GM12878 (cell line): ENCODE data around the gene ZNF507. TPM values are rescaled to one million over a fixed set of nuclear protein-coding genes. Genes with fewer than 3 reads are reported as not detected.

Source experiments
- ATAC-seq: fragments of 200-7000 bp; cut with Tn5 transposase; 3 replicates; pipeline ENCODE4 v1.9.1; 2020; ENCODE audit warnings: mild to moderate bottlenecking, moderate library complexity
- BruUV-seq: library from RNA; stranded (reverse); fragments of 400-500 nt; replicated peaks from 2 replicates; lab custom pipeline; 2021; lab: Mats Ljungman, UMichigan
- CTCF ChIA-PET: fragments of 300-600 bp; sonication (Branson Sonifier 250); formaldehyde crosslinking; extraction: SDS; loops from one replicate; lab custom pipeline; 2021; ENCODE audit warnings: inconsistent platforms; lab: Yijun Ruan, JAX
- POLR2A ChIA-PET: fragments of 350-600 bp; formaldehyde crosslinking; extraction: SDS; loops from one replicate; lab custom pipeline; 2021; ENCODE audit warnings: inconsistent platforms; lab: Charles Lee
- RAD21 ChIA-PET: fragments of 300-600 bp; sonication (Branson Sonifier 250); formaldehyde crosslinking; loops from one replicate; lab custom pipeline; 2023; ENCODE audit warnings: antibody characterized with exemption; ENCODE audit not compliant: unreplicated experiment; lab: Charles Lee
- SMC1A ChIA-PET: fragments of 300-600 bp; sonication (Branson Sonifier 250); formaldehyde crosslinking; loops from one replicate; lab custom pipeline; 2023; ENCODE audit not compliant: unreplicated experiment, uncharacterized antibody; lab: Charles Lee
- DNase-seq: peaks from one replicate; pipeline ENCODE4 v3.0.0-alpha.2; 2011; ENCODE audit warnings: low read depth, low spot score
- FAIRE-seq: peaks from 3 replicates; lab custom pipeline; 2011; peaks lifted over from hg19 to GRCh38; lab: Jason Lieb, UNC
- H2AFZ ChIP-seq: 2 replicates; pipeline ENCODE4 v1.6.0; 2011; ENCODE audit warnings: low read depth, low read length, control low read depth; ENCODE audit not compliant: control insufficient read depth
- H3K27ac ChIP-seq: 2 replicates; pipeline ENCODE4 v1.5.1; 2011; ENCODE audit warnings: control low read depth; ENCODE audit not compliant: control insufficient read depth, insufficient read depth
- H3K27me3 ChIP-seq, 2 experiments: replicated peaks in 1 of 2; 2 replicates each; pipeline versions ENCODE4 v1.6.0 to v1.6.1; 2011; ENCODE audit warnings: low read length in 1 of 2; ENCODE audit not compliant: control insufficient read depth in 2 of 2, insufficient read depth in 2 of 2
- H3K36me3 ChIP-seq, 2 experiments: 2 replicates each; pipeline ENCODE4 v1.5.1; 2011; ENCODE audit warnings: low read length in 1 of 2; ENCODE audit not compliant: control insufficient read depth in 2 of 2, insufficient read depth in 2 of 2
- H3K4me1 ChIP-seq: 2 replicates; pipeline ENCODE4 v1.6.1; 2011; ENCODE audit warnings: mild to moderate bottlenecking, low read length, moderate library complexity, mixed read lengths; ENCODE audit not compliant: control insufficient read depth, insufficient read depth
- H3K4me2 ChIP-seq: 2 replicates; pipeline ENCODE4 v1.6.0; 2011; ENCODE audit warnings: control low read depth; ENCODE audit not compliant: control insufficient read depth, insufficient read depth
- H3K4me3 ChIP-seq: fragments of 200-600 bp; sonication (generic); 2 replicates; pipeline ENCODE4 v1.5.1; 2016
- H3K79me2 ChIP-seq: 2 replicates; pipeline ENCODE4 v1.6.0; 2011; ENCODE audit warnings: low read length; ENCODE audit not compliant: control insufficient read depth, insufficient read depth
- H3K9ac ChIP-seq: 2 replicates; pipeline ENCODE4 v1.8.0; 2011; ENCODE audit warnings: low read length, control low read depth, mixed read lengths; ENCODE audit not compliant: control insufficient read depth, insufficient read depth
- H3K9me3 ChIP-seq: replicated peaks from 3 replicates; pipeline ENCODE4 v1.5.1; 2011; ENCODE audit warnings: mild to moderate bottlenecking, low read length; ENCODE audit not compliant: control insufficient read depth, insufficient read depth
- H4K20me1 ChIP-seq: 2 replicates; pipeline ENCODE4 v1.6.0; 2011; ENCODE audit not compliant: control insufficient read depth, insufficient read depth
- CHD2 ChIP-seq: IDR thresholded peaks from 2 replicates; pipeline ENCODE4 v1.6.1; 2011; ENCODE audit warnings: low read depth, low read length, improper control_type of control experiment, borderline replicate concordance
- CHD4 ChIP-seq: fragments of 200-600 bp; sonication (generic); IDR thresholded peaks from 2 replicates; pipeline ENCODE4 v1.6.1; 2016; ENCODE audit warnings: mild to moderate bottlenecking
- IRF5 ChIP-seq: fragments of 450-650 bp; IDR thresholded peaks from 2 replicates; pipeline ENCODE4 v1.6.1; 2017; ENCODE audit warnings: borderline replicate concordance
- MEF2B ChIP-seq: fragments of 450-650 bp; IDR thresholded peaks from 2 replicates; pipeline ENCODE4 v1.6.1; 2018; ENCODE audit warnings: mild to moderate bottlenecking, moderate library complexity; ENCODE audit not compliant: partially characterized antibody, poor library complexity, severe bottlenecking
- MLLT1 ChIP-seq: fragments of 450-650 bp; IDR thresholded peaks from 2 replicates; pipeline ENCODE4 v1.6.1; 2016; ENCODE audit warnings: mild to moderate bottlenecking
- NBN ChIP-seq: fragments of 450-650 bp; IDR thresholded peaks from 2 replicates; pipeline ENCODE4 v1.6.1; 2016
- POLR2AphosphoS5 ChIP-seq: IDR thresholded peaks from 2 replicates; pipeline ENCODE4 v1.6.1; 2011; ENCODE audit warnings: mild to moderate bottlenecking, low read length, inconsistent platforms
- RCOR1 ChIP-seq: conservative IDR thresholded peaks from 2 replicates; pipeline ENCODE4 v1.6.1; 2012; ENCODE audit warnings: low read depth, low read length, improper control_type of control experiment
- SMAD5 ChIP-seq: IDR thresholded peaks from 2 replicates; pipeline ENCODE4 v1.6.1; 2016; ENCODE audit warnings: antibody characterized with exemption, low read depth
- SP1 ChIP-seq: IDR thresholded peaks from one replicate; pipeline ENCODE4 v1.6.1; 2011; ENCODE audit warnings: low read depth, low read length
- ZNF217 ChIP-seq: fragments of 450-650 bp; IDR thresholded peaks from 2 replicates; pipeline ENCODE4 v1.6.1; 2017; ENCODE audit warnings: antibody characterized with exemption, mild to moderate bottlenecking
- ZNF592 ChIP-seq: fragments of 450-650 bp; IDR thresholded peaks from 2 replicates; pipeline ENCODE4 v1.6.1; 2017; ENCODE audit warnings: mild to moderate bottlenecking, moderate library complexity
- WGBS: methylation state at CpG from one replicate; pipeline ENCODE4 v1.1.6; 2016; ENCODE audit warnings: low lambda C conversion rate; ENCODE audit not compliant: insufficient replicate concordance, insufficient coverage; ENCODE audit errors: missing lambda C conversion rate; 5-methylcytosine and 5-hydroxymethylcytosine counted together
- in situ Hi-C: fragments of 300-500 bp; cut with MboI; formaldehyde crosslinking; loops from 9 replicates; pipeline ENCODE4 v1.14.3; 2018; ENCODE audit warnings: mixed read lengths
- intact Hi-C: fragments of 100-400 bp; cut with micrococcal nuclease; formaldehyde crosslinking; loops from one replicate; pipeline ENCODE4 v1.14.2; 2022; ENCODE audit not compliant: unreplicated experiment
- polyA plus RNA-seq, 11 experiments: library from polyadenylated mRNA; depleted of rRNA in 4 of 11; unstranded in 6 of 11; stranded (reverse) in 5 of 11; fragments of >200 nt; fragmentation: Nextera tagmentation in 4 of 11; fragmentation: Illumina TruSeq in 1 of 11; extraction: Ambion mirVana in 4 of 11; extraction: Trizol in 1 of 11; gene quantifications; 1 replicate in 1 of 11; 2 replicates in 10 of 11; pipeline versions ENCODE4 v1.2.1 to v1.2.3, GENCODE V29; 2011 to 2016; ENCODE audit warnings: inconsistent platforms in 2 of 11, missing spikeins in 2 of 11, low read depth in 1 of 11
- total RNA-seq, 4 experiments: library from RNA; depleted of rRNA in 3 of 4; stranded (reverse); fragments of >200 nt in 3 of 4; fragmentation: Illumina TruSeq in 1 of 4; extraction: Trizol in 1 of 4; gene quantifications; 2 replicates each; pipeline versions ENCODE4 v1.2.1 to v1.2.3, GENCODE V29; 2013 to 2021
- TF ChIP-seq, protein P1 (sequence below): IDR thresholded peaks from 2 replicates; pipeline ENCODE4 v1.6.1; 2012; ENCODE audit warnings: low read depth, low read length, improper control_type of control experiment

ZNF507 gene
- total and polyA plus RNA-seq, 10 of the 15 experiments (the other 5 are each of a cell fraction or from before 2014, with no cell fraction given): 2.3 to 18.4 (median 10.1) TPM

GRCh38 chr19:32367948-32368536 is 22.6 kb downstream of the ZNF507 start:
- H3K36me3 ChIP-seq: peaks cover 7 to 36% of the 10 kb centered on the region in 2 experiments
- CTCF ChIA-PET: interaction anchor here (1.0 to 1.2 kb wide), 3 partner anchors 9 to 30 kb away, joined by 3 to 5 read pairs (median 5); no protein-coding TSS in a partner anchor
- no TSS peak for BruUV-seq
- TF ChIP-seq RCOR1: no peak
- no peak for TF ChIP-seq SP1
- TF ChIP-seq NBN: no peak
- TF ChIP-seq POLR2AphosphoS5: no peak
- no peak for TF ChIP-seq ZNF217
- no peak for TF ChIP-seq ZNF592
- TF ChIP-seq CHD2: no peak
- TF ChIP-seq IRF5: no peak
- TF ChIP-seq CHD4: no peak
- TF ChIP-seq, protein P1, sequence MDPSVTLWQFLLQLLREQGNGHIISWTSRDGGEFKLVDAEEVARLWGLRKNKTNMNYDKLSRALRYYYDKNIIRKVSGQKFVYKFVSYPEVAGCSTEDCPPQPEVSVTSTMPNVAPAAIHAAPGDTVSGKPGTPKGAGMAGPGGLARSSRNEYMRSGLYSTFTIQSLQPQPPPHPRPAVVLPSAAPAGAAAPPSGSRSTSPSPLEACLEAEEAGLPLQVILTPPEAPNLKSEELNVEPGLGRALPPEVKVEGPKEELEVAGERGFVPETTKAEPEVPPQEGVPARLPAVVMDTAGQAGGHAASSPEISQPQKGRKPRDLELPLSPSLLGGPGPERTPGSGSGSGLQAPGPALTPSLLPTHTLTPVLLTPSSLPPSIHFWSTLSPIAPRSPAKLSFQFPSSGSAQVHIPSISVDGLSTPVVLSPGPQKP: no peak
- no peak for TF ChIP-seq SMAD5
- no peak for TF ChIP-seq MEF2B
- no peak for TF ChIP-seq MLLT1
- TF ChIP-seq, all 136 proteins: peak for 0
- FAIRE-seq: no peak
- ChIA-PET POLR2A (no interaction called here), SMC1A (interaction anchor here (1.0 kb wide), 1 partner anchor 8 kb away, joined by 3 read pairs; no protein-coding TSS in a partner anchor), RAD21 (no interaction called here)
- DNase-seq: no peak
- Histone ChIP-seq H3K27me3 (no peaks in the 10 kb centered on the region), H2AFZ (no peak overlapping the region), H4K20me1 (no peaks in the 10 kb centered on the region), H3K9ac (no peak overlapping the region), H3K27ac (no peak overlapping the region), H3K4me3 (no peak overlapping the region), H3K9me3 (no peaks in the 10 kb centered on the region; the same call in 2 of the 3 replicates), H3K4me1 (no peaks in the 10 kb centered on the region), H3K4me2 (no peak overlapping the region), H3K79me2 (peaks cover 5% of the 10 kb centered on the region)
- in situ Hi-C loops (no loop called here), intact Hi-C loops (no loop called here)
- no peak for ATAC-seq
- WGBS: 96% methylated on average over 3 of the region's 3 CpGs
